K562 (cell line): ENCODE measurements around the gene SCNN1A. TPM values are rescaled to one million over a fixed set of nuclear protein-coding genes. Genes with fewer than 3 reads are reported as not detected.

Experiments
- ATAC-seq: fragments of 200-7000 bp; cut with Tn5 transposase; 3 replicates; pipeline ENCODE4 v1.9.1; 2020; ENCODE audit warnings: moderate library complexity
- BruUV-seq: library from RNA; stranded (reverse); fragments of 400-500 nt; replicated peaks from 2 replicates; lab custom pipeline; 2021; lab: Mats Ljungman, UMichigan
- CTCF ChIA-PET: fragments of 300-600 bp; formaldehyde crosslinking; extraction: SDS; loops from one replicate; lab custom pipeline; 2021; ENCODE audit warnings: low intra/inter-chr PET ratio; lab: Yijun Ruan, JAX
- POLR2A ChIA-PET: fragments of 300-600, 350-650 bp; sonication (Branson Sonifier 250); formaldehyde crosslinking; extraction: SDS; loops from one replicate; lab custom pipeline; 2021; ENCODE audit warnings: antibody characterized with exemption, inconsistent platforms; lab: Yijun Ruan, JAX
- DNase-seq, 4 experiments: peaks; one replicate each; pipeline versions ENCODE4 v3.0.0 to v3.0.0-alpha.2; 2011 to 2018; ENCODE audit warnings: low spot score in 3 of 4, mixed read lengths in 3 of 4; ENCODE audit errors: extremely low read depth in 1 of 4
- FAIRE-seq: peaks from 2 replicates; lab custom pipeline; 2011; peaks lifted over from hg19 to GRCh38; lab: Jason Lieb, UNC
- H2AFZ ChIP-seq: 2 replicates; pipeline ENCODE4 v1.6.0; 2011; ENCODE audit warnings: low read depth, low read length, control low read depth, inconsistent platforms
- H3K27ac ChIP-seq: fragments of 200-600 bp; 3 replicates; pipeline ENCODE4 v1.8.0; 2011; ENCODE audit warnings: low read depth, mild to moderate bottlenecking, control low read depth, inconsistent platforms, low read length, moderate library complexity, mixed read lengths; ENCODE audit errors: extremely low read depth
- H3K27me3 ChIP-seq, 2 experiments: fragments of 300-600 bp in 1 of 2; 2 replicates in 1 of 2; 3 replicates in 1 of 2; pipeline versions ENCODE4 v1.6.0 to v1.8.0; 2011; ENCODE audit warnings: inconsistent platforms in 2 of 2, low read length in 2 of 2, mild to moderate bottlenecking in 1 of 2, mixed read lengths in 1 of 2, moderate library complexity in 1 of 2; ENCODE audit not compliant: control insufficient read depth in 2 of 2, insufficient read depth in 2 of 2
- H3K36me3 ChIP-seq: fragments of 300-600 bp; 3 replicates; pipeline ENCODE4 v1.8.0; 2011; ENCODE audit warnings: mild to moderate bottlenecking, low read length, inconsistent platforms; ENCODE audit not compliant: control insufficient read depth, insufficient read depth
- H3K4me1 ChIP-seq, 2 experiments: fragments of 200-600 bp in 1 of 2; replicated peaks in 1 of 2; 2 replicates in 1 of 2; 3 replicates in 1 of 2; pipeline versions ENCODE4 v1.5.1 to v1.8.0; 2011; ENCODE audit warnings: inconsistent platforms in 2 of 2, low read length in 2 of 2, mild to moderate bottlenecking in 1 of 2, mixed read lengths in 1 of 2, moderate library complexity in 1 of 2; ENCODE audit not compliant: control insufficient read depth in 2 of 2, insufficient read depth in 2 of 2
- H3K4me2 ChIP-seq: 2 replicates; pipeline ENCODE4 v1.6.1; 2011; ENCODE audit warnings: low read length, control low read depth, inconsistent platforms, mixed read lengths; ENCODE audit not compliant: insufficient read depth
- H3K4me3 ChIP-seq: fragments of 200-600 bp; sonication (generic), shearing (Covaris generic); 2 replicates; pipeline ENCODE4 v1.5.1; 2016; ENCODE audit warnings: control low read depth, inconsistent platforms
- H3K79me2 ChIP-seq: fragments of 200-600 bp; 3 replicates; pipeline ENCODE4 v1.8.0; 2011; ENCODE audit warnings: low read length, inconsistent platforms; ENCODE audit not compliant: control insufficient read depth, insufficient read depth
- H3K9ac ChIP-seq, 2 experiments: 2 replicates each; pipeline versions ENCODE4 v1.6.0 to v1.6.1; 2011; ENCODE audit warnings: low read depth in 2 of 2, low read length in 2 of 2, control low read depth in 1 of 2, inconsistent platforms in 1 of 2, mild to moderate bottlenecking in 1 of 2, mixed read lengths in 1 of 2; ENCODE audit not compliant: insufficient read depth in 1 of 2
- H3K9me1 ChIP-seq: one replicate; pipeline ENCODE4 v1.6.0; 2011; ENCODE audit warnings: inconsistent platforms, mild to moderate bottlenecking, low read length, moderate library complexity; ENCODE audit not compliant: control insufficient read depth, insufficient read depth
- H3K9me3 ChIP-seq: replicated peaks from 2 replicates; pipeline ENCODE4 v1.5.1; 2011; ENCODE audit warnings: low read depth, low read length, inconsistent platforms; ENCODE audit not compliant: control insufficient read depth, insufficient read depth
- H4K20me1 ChIP-seq: replicated peaks from 2 replicates; pipeline ENCODE4 v1.6.1; 2011; ENCODE audit warnings: low read length, inconsistent platforms, mixed read lengths; ENCODE audit not compliant: control insufficient read depth, insufficient read depth
- HLTF ChIP-seq: fragments of 450-650 bp; IDR thresholded peaks from 2 replicates; pipeline ENCODE4 v1.6.1; 2016
- MAZ ChIP-seq, 2 experiments: fragments of 450-650 bp in 1 of 2; sonication (generic) in 1 of 2; formaldehyde crosslinking; IDR thresholded peaks in 1 of 2; conservative IDR thresholded peaks in 1 of 2; 2 replicates each; pipeline versions ENCODE4 v1.4.0 to v1.5.0; 2020; ENCODE audit warnings: mild to moderate bottlenecking in 1 of 2, missing genetic modification reagents in 1 of 2
- NFXL1 ChIP-seq: fragments of 450-650 bp; formaldehyde crosslinking; IDR thresholded peaks from 2 replicates; pipeline ENCODE4 v1.4.0; 2021; ENCODE audit warnings: mild to moderate bottlenecking
- NR2C2 ChIP-seq, 2 experiments: fragments of 200-800 bp in 1 of 2; sonication (Bioruptor generic) in 1 of 2; sonication (generic) in 1 of 2; formaldehyde crosslinking in 1 of 2; IDR thresholded peaks; 2 replicates each; pipeline versions ENCODE4 v1.6.1 to v1.8.0; 2016 to 2022; ENCODE audit warnings: mild to moderate bottlenecking in 1 of 2, missing compliant biosample characterization in 1 of 2, missing genetic modification characterization in 1 of 2, missing genetic modification reagents in 1 of 2
- SRSF7 ChIP-seq: fragments of 200-400 bp; formaldehyde crosslinking; optimal IDR thresholded peaks from 2 replicates; pipeline ENCODE3; 2017; ENCODE audit warnings: mild to moderate bottlenecking, low read depth, low read length
- SUPT5H ChIP-seq: fragments of 450-650 bp; IDR thresholded peaks from 2 replicates; pipeline ENCODE4 v1.6.1; 2016
- ZNF121 ChIP-seq: sonication (generic); formaldehyde crosslinking; conservative IDR thresholded peaks from 2 replicates; pipeline ENCODE4 v1.8.0; 2022; ENCODE audit warnings: missing genetic modification reagents
- ZNF3 ChIP-seq: fragments of 250-450 bp; sonication (Bioruptor Pico); IDR thresholded peaks from 2 replicates; pipeline ENCODE4 v1.5.0; 2021; ENCODE audit warnings: mild to moderate bottlenecking, moderate library complexity
- WGBS: fragments of 100-300 bp; shearing (Covaris generic); methylation state at CpG from one replicate; pipeline ENCODE4 v1.1.6; 2016; ENCODE audit warnings: low coverage, mixed read lengths; ENCODE audit not compliant: insufficient coverage; ENCODE audit errors: missing lambda C conversion rate; 5-methylcytosine and 5-hydroxymethylcytosine counted together
- in situ Hi-C: fragments of 300-500 bp; cut with MboI; formaldehyde crosslinking; loops from 4 replicates; pipeline ENCODE4 v1.15.0; 2018; ENCODE audit warnings: inconsistent platforms, mixed read lengths
- intact Hi-C: fragments of 100-400 bp; cut with micrococcal nuclease; formaldehyde crosslinking; loops from 2 replicates; pipeline ENCODE4 v1.14.2; 2022
- polyA plus RNA-seq, 8 experiments: library from polyadenylated mRNA; depleted of rRNA in 4 of 8; stranded (reverse) in 5 of 8; unstranded in 3 of 8; fragments of >200 nt; fragmentation: Nextera tagmentation in 2 of 8; fragmentation: Illumina TruSeq in 1 of 8; extraction: Ambion mirVana in 2 of 8; extraction: Trizol in 1 of 8; gene quantifications; 2 replicates each; pipeline versions ENCODE4 v1.2.1 to v1.2.3, GENCODE V29; 2011 to 2014; ENCODE audit warnings: inconsistent platforms in 1 of 8, missing spikeins in 1 of 8
- total RNA-seq, 7 experiments: library from RNA; depleted of rRNA in 6 of 7; stranded (reverse); fragments of >200 nt in 6 of 7; fragmentation: Illumina TruSeq in 2 of 7; extraction: Trizol in 2 of 7; gene quantifications; 2 replicates each; pipeline versions ENCODE4 v1.2.1 to v1.2.3, GENCODE V29; 2011 to 2021; ENCODE audit warnings: low replicate concordance in 1 of 7
- TF ChIP-seq, protein P1 (sequence below): fragments of 200-600 bp; sonication (generic); IDR thresholded peaks from one replicate; pipeline ENCODE4 v1.6.1; 2012; ENCODE audit warnings: mild to moderate bottlenecking, low read depth, low read length, inconsistent platforms
- TF ChIP-seq, protein P2 (sequence below): fragments of 450-650 bp; IDR thresholded peaks from 2 replicates; pipeline ENCODE4 v1.6.1; 2018; ENCODE audit warnings: mild to moderate bottlenecking, low read depth; ENCODE audit not compliant: partially characterized antibody

SCNN1A gene
- total and polyA plus RNA-seq, 9 of the 15 experiments (the other 6 are each of a cell fraction or from before 2014, with no cell fraction given): 0.15 to 0.49 (median 0.32) TPM; not detected in 5

DNA sequence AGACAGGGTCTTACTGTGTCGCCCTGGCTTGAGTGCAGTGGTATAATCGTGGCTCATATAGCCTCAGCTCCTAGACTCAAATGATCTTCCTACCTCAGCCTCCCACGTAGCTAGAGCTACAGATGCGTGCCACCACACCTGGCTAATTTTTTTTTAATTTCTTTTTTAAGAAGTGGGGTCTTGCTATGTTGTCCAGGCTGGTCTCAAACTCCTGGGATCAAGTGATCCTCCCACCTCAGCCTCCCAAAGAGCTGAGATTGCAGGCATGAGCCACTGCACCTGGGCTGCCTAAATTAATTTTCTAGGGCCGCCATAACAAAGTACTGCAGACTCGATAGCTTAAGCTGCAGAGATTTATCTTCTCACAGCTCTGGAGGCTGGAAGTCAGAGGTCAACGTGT, 17.7 kb upstream of the SCNN1A start:
- no peak overlapping the region for H3K4me3 ChIP-seq
- no peak overlapping the region for H3K9ac ChIP-seq
- ChIA-PET POLR2A (interaction anchor here (0.6 to 2.4 kb wide), 9 partner anchors 9 to 423 kb away, joined by 3 to 14 read pairs (median 3); partner anchors contain the start of gene LTBR), CTCF (no interaction called here)
- H2AFZ ChIP-seq: no peak overlapping the region
- 75% methylated on average over 6 of the region's 7 CpGs for WGBS
- no peaks in the 10 kb centered on the region for H3K27me3 ChIP-seq
- peaks cover 9 to 20% of the 10 kb centered on the region in 2 experiments; a peak in 4 of 5 replicates for H3K4me1 ChIP-seq
- DNase-seq: no peak
- H4K20me1 ChIP-seq: no peaks in the 10 kb centered on the region; the same call in 1 of the 2 replicates
- BruUV-seq: no TSS peak
- intact Hi-C loops (no loop called here), in situ Hi-C loops (no loop called here)
- no peak for ATAC-seq
- peaks cover 35% of the 10 kb centered on the region; the same call in 2 of the 3 replicates for H3K36me3 ChIP-seq
- no peaks in the 10 kb centered on the region for H3K9me3 ChIP-seq
- H3K9me1 ChIP-seq: no peaks in the 10 kb centered on the region
- no peaks in the 10 kb centered on the region for H3K79me2 ChIP-seq
- H3K4me2 ChIP-seq: no peak overlapping the region
- H3K27ac ChIP-seq: no peak overlapping the region
- no peak for FAIRE-seq
- TF ChIP-seq, protein P1, sequence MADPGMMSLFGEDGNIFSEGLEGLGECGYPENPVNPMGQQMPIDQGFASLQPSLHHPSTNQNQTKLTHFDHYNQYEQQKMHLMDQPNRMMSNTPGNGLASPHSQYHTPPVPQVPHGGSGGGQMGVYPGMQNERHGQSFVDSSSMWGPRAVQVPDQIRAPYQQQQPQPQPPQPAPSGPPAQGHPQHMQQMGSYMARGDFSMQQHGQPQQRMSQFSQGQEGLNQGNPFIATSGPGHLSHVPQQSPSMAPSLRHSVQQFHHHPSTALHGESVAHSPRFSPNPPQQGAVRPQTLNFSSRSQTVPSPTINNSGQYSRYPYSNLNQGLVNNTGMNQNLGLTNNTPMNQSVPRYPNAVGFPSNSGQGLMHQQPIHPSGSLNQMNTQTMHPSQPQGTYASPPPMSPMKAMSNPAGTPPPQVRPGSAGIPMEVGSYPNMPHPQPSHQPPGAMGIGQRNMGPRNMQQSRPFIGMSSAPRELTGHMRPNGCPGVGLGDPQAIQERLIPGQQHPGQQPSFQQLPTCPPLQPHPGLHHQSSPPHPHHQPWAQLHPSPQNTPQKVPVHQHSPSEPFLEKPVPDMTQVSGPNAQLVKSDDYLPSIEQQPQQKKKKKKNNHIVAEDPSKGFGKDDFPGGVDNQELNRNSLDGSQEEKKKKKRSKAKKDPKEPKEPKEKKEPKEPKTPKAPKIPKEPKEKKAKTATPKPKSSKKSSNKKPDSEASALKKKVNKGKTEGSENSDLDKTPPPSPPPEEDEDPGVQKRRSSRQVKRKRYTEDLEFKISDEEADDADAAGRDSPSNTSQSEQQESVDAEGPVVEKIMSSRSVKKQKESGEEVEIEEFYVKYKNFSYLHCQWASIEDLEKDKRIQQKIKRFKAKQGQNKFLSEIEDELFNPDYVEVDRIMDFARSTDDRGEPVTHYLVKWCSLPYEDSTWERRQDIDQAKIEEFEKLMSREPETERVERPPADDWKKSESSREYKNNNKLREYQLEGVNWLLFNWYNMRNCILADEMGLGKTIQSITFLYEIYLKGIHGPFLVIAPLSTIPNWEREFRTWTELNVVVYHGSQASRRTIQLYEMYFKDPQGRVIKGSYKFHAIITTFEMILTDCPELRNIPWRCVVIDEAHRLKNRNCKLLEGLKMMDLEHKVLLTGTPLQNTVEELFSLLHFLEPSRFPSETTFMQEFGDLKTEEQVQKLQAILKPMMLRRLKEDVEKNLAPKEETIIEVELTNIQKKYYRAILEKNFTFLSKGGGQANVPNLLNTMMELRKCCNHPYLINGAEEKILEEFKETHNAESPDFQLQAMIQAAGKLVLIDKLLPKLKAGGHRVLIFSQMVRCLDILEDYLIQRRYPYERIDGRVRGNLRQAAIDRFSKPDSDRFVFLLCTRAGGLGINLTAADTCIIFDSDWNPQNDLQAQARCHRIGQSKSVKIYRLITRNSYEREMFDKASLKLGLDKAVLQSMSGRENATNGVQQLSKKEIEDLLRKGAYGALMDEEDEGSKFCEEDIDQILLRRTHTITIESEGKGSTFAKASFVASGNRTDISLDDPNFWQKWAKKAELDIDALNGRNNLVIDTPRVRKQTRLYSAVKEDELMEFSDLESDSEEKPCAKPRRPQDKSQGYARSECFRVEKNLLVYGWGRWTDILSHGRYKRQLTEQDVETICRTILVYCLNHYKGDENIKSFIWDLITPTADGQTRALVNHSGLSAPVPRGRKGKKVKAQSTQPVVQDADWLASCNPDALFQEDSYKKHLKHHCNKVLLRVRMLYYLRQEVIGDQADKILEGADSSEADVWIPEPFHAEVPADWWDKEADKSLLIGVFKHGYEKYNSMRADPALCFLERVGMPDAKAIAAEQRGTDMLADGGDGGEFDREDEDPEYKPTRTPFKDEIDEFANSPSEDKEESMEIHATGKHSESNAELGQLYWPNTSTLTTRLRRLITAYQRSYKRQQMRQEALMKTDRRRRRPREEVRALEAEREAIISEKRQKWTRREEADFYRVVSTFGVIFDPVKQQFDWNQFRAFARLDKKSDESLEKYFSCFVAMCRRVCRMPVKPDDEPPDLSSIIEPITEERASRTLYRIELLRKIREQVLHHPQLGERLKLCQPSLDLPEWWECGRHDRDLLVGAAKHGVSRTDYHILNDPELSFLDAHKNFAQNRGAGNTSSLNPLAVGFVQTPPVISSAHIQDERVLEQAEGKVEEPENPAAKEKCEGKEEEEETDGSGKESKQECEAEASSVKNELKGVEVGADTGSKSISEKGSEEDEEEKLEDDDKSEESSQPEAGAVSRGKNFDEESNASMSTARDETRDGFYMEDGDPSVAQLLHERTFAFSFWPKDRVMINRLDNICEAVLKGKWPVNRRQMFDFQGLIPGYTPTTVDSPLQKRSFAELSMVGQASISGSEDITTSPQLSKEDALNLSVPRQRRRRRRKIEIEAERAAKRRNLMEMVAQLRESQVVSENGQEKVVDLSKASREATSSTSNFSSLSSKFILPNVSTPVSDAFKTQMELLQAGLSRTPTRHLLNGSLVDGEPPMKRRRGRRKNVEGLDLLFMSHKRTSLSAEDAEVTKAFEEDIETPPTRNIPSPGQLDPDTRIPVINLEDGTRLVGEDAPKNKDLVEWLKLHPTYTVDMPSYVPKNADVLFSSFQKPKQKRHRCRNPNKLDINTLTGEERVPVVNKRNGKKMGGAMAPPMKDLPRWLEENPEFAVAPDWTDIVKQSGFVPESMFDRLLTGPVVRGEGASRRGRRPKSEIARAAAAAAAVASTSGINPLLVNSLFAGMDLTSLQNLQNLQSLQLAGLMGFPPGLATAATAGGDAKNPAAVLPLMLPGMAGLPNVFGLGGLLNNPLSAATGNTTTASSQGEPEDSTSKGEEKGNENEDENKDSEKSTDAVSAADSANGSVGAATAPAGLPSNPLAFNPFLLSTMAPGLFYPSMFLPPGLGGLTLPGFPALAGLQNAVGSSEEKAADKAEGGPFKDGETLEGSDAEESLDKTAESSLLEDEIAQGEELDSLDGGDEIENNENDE: no peak
- TF ChIP-seq, protein P2, sequence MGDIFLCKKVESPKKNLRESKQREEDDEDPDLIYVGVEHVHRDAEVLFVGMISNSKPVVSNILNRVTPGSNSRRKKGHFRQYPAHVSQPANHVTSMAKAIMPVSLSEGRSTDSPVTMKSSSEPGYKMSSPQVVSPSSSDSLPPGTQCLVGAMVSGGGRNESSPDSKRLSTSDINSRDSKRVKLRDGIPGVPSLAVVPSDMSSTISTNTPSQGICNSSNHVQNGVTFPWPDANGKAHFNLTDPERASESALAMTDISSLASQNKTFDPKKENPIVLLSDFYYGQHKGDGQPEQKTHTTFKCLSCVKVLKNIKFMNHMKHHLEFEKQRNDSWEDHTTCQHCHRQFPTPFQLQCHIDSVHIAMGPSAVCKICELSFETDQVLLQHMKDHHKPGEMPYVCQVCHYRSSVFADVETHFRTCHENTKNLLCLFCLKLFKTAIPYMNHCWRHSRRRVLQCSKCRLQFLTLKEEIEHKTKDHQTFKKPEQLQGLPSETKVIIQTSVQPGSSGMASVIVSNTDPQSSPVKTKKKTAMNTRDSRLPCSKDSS: no peak
- TF ChIP-seq SRSF7 (no peak), ZNF3 (CRISPR knock-in tag) (no peak), SUPT5H (no peak), HLTF (no peak), NR2C2 (CRISPR knock-in tag; IDR thresholded peaks at IDR 0.05) (no peak), NR2C2 (tag; IDR thresholded peaks at IDR 0.05) (peak; percentile 19; the same call in 1 of the 2 replicates), NFXL1 (no peak), MAZ (CRISPR knock-in tag; conservative IDR thresholded peaks at IDR 0.05 in 1 of 2, IDR thresholded peaks at IDR 0.05 in 1 of 2) (no peak), ZNF121 (peak; percentile 90)
